Neuron (in vitro differentiated cells): Measurements from ENCODE around the gene MTR.
"Not testable (repeated sequence)": the region's sequence is repeated elsewhere in the genome, so short reads cannot be mapped to it uniquely, and the experiment has no call there.

Experiments used
- H2AFZ ChIP-seq: one replicate; pipeline ENCODE4 v1.6.1; 2013; ENCODE audit warnings: low read depth, mild to moderate bottlenecking, inconsistent platforms, low read length, moderate library complexity
- H3K27me3 ChIP-seq: one replicate; pipeline ENCODE4 v1.6.1; 2013; ENCODE audit warnings: low read length; ENCODE audit not compliant: insufficient read depth
- H3K36me3 ChIP-seq: one replicate; pipeline ENCODE4 v1.6.1; 2013; ENCODE audit warnings: low read length; ENCODE audit not compliant: insufficient read depth
- H3K4me1 ChIP-seq: one replicate; pipeline ENCODE4 v1.6.1; 2013; ENCODE audit warnings: low read length; ENCODE audit not compliant: insufficient read depth
- H3K4me3 ChIP-seq: 2 replicates; pipeline ENCODE4 v1.5.1; 2013; ENCODE audit warnings: mild to moderate bottlenecking, low read length, moderate library complexity
- H3K9me3 ChIP-seq: one replicate; pipeline ENCODE4 v1.6.1; 2013; ENCODE audit warnings: low read length

The MTR gene

DNA sequence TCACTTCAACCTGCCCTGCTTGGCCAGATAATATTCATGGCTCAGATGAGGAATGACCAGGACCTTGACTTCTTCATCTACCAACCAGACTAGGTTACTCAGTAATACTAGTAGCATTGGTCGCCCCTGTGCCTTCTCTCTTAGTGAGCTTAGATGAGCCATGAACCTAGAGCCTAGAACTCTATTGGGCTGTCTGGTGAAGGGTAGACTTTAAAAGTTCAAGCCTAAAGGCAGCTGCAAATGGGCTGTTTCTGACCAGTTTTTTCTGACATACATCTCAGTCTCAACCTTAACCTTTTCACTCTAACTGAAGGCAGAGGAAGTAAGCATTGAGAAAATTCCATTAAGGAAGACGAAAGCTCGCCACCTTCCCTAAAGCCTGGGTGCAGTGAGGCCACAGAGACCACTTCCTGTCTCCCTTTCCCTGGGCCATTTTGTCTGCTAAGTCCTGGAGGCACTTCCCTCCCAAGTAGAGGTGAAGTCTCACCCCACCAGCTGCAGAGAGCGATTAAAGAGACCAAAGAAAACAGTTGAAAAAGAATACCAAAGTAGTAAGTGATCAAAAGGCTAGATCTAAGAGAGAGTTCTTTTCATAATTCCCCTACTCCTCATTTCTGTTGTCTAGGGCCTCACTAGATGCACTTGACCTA lies 53.3 kb downstream of the MTR start:
- H3K4me3 ChIP-seq, result no peak overlapping the region
- H3K27me3 ChIP-seq, result no peaks in the 10 kb centered on the region
- H3K4me1 ChIP-seq, result no peaks in the 10 kb centered on the region
- H3K9me3 ChIP-seq, result no peaks in the 10 kb centered on the region
- no peak overlapping the region for H2AFZ ChIP-seq
- peaks cover 29% of the 10 kb centered on the region for H3K36me3 ChIP-seq

GRCh38 chr1:236850077-236850979 lies 55.2 kb downstream of the MTR start:
- H3K9me3 ChIP-seq, result no peaks in the 10 kb centered on the region
- peaks cover 9% of the 10 kb centered on the region for H3K4me1 ChIP-seq
- H3K4me3 ChIP-seq, result no peak overlapping the region
- H3K27me3 ChIP-seq, result no peaks in the 10 kb centered on the region
- H2AFZ ChIP-seq, result no peak overlapping the region
- H3K36me3 ChIP-seq, result peaks cover 36% of the 10 kb centered on the region

DNA sequence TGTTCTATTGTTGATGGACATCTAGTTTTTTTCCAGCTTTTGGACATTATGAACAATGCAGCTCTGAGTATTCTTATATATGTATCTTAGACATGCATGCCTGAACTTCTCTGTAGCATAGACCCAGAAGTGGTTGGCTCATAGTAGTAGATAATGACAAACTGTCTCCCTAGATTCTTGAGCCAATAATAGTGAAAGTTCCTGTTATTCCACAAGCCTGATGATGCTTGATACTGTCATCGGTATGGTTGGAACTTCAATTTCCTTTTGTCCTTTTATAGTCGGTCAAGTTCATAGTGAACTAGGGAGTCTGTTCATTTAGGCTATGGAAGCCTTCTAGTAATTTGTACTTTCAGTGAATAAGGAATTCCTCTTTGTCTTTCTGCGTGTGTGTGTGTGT lies 56.8 kb downstream of the MTR start:
- Histone ChIP-seq H2AFZ (no peak overlapping the region), H3K4me1 (peaks cover 9% of the 10 kb centered on the region), H3K4me3 (no peak overlapping the region), H3K27me3 (no peaks in the 10 kb centered on the region), H3K9me3 (no peaks in the 10 kb centered on the region), H3K36me3 (peaks cover 41% of the 10 kb centered on the region)

- no peak overlapping the region for H3K4me3 ChIP-seq
- peaks cover 42% of the 10 kb centered on the region for H3K36me3 ChIP-seq
- no peak overlapping the region for H2AFZ ChIP-seq
- no peaks in the 10 kb centered on the region for H3K9me3 ChIP-seq
- H3K4me1 ChIP-seq, result peaks cover 9% of the 10 kb centered on the region
- H3K27me3 ChIP-seq, result no peaks in the 10 kb centered on the region
Measured at GRCh38 chr1:236853921-236854604, 59.0 kb downstream of the MTR start.

- H3K4me3 ChIP-seq, result no peak overlapping the region
- no peaks in the 10 kb centered on the region for H3K27me3 ChIP-seq
- no peaks in the 10 kb centered on the region for H3K9me3 ChIP-seq
- no peak overlapping the region for H2AFZ ChIP-seq
- peaks cover 9% of the 10 kb centered on the region for H3K4me1 ChIP-seq
- H3K36me3 ChIP-seq, result peaks cover 47% of the 10 kb centered on the region
Measured at GRCh38 chr1:236854605-236854983, 59.5 kb downstream of the MTR start.

DNA sequence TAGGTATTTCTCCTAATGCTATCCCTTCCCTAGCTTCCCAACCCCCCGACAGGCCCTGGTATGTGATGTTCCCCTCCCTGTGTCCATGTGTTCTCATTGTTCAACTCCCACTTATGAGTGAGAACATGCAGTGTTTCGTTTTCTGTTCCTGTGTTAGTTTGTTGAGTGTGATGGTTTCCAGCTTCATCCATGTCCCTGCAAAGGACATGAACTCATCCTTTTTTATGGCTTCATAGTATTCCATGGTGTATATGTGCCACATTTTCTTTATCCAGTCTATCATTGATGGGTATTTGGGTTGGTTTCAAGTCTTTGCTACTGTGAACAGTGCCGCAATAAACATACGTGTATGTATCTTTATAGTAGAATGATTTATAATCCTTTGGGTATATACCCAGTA lies 61.6 kb downstream of the MTR start:
- H3K4me3 ChIP-seq, H2AFZ ChIP-seq, H3K27me3 ChIP-seq, H3K9me3 ChIP-seq, H3K4me1 ChIP-seq: not testable (repeated sequence)
- H3K36me3 ChIP-seq, result peaks cover 48% of the 10 kb centered on the region

GRCh38 chr1:236858165-236858564 lies 63.1 kb downstream of the MTR start:
- Histone ChIP-seq H3K27me3 (no peaks in the 10 kb centered on the region), H3K4me3 (no peak overlapping the region), H3K9me3 (no peaks in the 10 kb centered on the region), H3K36me3 (peaks cover 52% of the 10 kb centered on the region), H3K4me1 (peaks cover 9% of the 10 kb centered on the region), H2AFZ (no peak overlapping the region)

DNA sequence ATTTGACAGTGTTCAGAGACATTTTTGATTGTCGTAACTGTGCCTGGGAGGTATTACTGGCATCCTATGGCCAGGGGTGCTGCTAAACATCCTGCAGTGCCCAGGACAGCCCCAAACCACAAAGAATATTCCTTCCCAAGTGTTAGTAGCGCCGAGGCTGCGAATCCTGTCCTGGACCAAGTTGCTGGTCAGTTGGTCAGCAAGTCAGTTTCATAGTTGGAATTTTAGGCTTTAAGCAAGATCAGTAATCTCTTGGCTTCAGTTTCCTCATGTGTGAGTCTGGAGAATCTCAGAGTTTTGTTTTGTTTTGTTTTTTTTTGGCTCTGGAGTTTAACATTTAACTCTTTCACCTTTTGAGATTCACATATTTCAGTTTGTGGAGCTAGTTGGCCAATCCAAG lies 65.0 kb downstream of the MTR start:
- H3K36me3 ChIP-seq, result peaks cover 61% of the 10 kb centered on the region
- H3K4me1 ChIP-seq, result no peaks in the 10 kb centered on the region

GRCh38 chr1:236860674-236861073 lies 65.6 kb downstream of the MTR start:
- Histone ChIP-seq H3K4me3 (no peak overlapping the region), H3K27me3 (no peaks in the 10 kb centered on the region), H3K4me1 (no peaks in the 10 kb centered on the region), H3K36me3 (peaks cover 63% of the 10 kb centered on the region), H3K9me3 (no peaks in the 10 kb centered on the region), H2AFZ (no peak overlapping the region)

More for the DNA sequence above, 65.0 kb downstream of the MTR start:
- Histone ChIP-seq H3K9me3 (no peaks in the 10 kb centered on the region), H3K4me3 (no peak overlapping the region), H3K27me3 (no peaks in the 10 kb centered on the region), H2AFZ (no peak overlapping the region)

- Histone ChIP-seq H3K4me3 (no peak overlapping the region), H3K27me3 (no peaks in the 10 kb centered on the region), H3K9me3 (peaks cover 2% of the 10 kb centered on the region), H3K36me3 (peaks cover 67% of the 10 kb centered on the region), H2AFZ (no peak overlapping the region), H3K4me1 (no peaks in the 10 kb centered on the region)
Measured at GRCh38 chr1:236861560-236862218, 66.6 kb downstream of the MTR start.

- peaks cover 7% of the 10 kb centered on the region for H3K9me3 ChIP-seq
- peaks cover 72% of the 10 kb centered on the region for H3K36me3 ChIP-seq
- no peaks in the 10 kb centered on the region for H3K4me1 ChIP-seq
- H3K27me3 ChIP-seq, result no peaks in the 10 kb centered on the region
- no peak overlapping the region for H2AFZ ChIP-seq
- no peak overlapping the region for H3K4me3 ChIP-seq
Measured at GRCh38 chr1:236862219-236862591, 67.1 kb downstream of the MTR start.

- Histone ChIP-seq H2AFZ (no peak overlapping the region), H3K4me1 (no peaks in the 10 kb centered on the region), H3K4me3 (no peak overlapping the region), H3K27me3 (no peaks in the 10 kb centered on the region), H3K36me3 (peaks cover 70% of the 10 kb centered on the region), H3K9me3 (peaks cover 11% of the 10 kb centered on the region)
Measured at GRCh38 chr1:236862615-236863211, 67.6 kb downstream of the MTR start.
